Dedifferentiated amniotic fluid mesenchymal stem cell (primary cell): ENCODE measurements around the gene RRP15.
"Not testable (repeated sequence)": the region's sequence is repeated elsewhere in the genome, so short reads cannot be mapped to it uniquely, and the experiment has no call there.

Source experiments
- DNase-seq: peaks from one replicate; pipeline ENCODE4 v3.0.0-alpha.2; 2016; ENCODE audit errors: extremely low spot score

The RRP15 gene

DNA sequence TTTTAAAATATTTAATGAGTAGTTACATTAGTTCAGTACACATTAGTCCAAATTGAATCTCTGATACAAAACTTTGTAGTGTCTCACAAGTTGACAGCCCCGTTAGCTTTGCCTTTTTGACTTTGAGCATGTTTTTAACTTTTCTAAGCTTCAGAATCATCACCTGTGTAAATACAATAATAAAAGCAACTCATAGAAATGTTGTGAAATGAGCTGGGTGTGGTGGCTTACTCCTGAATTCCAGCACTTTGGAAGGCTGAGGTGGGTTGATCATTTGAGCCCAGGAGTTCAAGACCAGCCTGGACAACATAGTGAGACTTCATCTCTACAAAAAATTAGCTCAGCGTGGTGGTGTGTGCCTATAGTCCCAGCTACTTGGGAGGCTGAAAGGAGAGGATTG, 11.1 kb downstream of the RRP15 start:
- DNase-seq, result no peak

DNA sequence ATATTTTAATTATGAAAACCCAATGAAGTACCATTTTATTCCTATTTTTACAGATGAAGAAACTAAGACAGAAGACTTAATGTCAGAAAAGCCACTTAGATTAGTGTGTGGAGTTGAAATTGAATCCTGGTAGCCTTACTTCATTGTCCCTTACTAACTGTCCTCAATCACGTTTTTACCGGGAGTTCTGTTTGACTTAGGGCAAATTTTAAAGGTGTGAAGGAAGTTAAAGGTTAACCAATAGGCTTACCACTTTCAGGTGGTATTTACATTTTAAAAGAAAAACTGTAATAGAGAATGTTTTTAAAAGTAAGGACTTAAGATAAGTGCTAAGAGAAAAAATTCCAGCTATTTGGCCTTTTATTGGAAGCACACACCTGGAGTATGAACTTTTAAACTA, 12.4 kb downstream of the RRP15 start:
- no peak for DNase-seq

DNA sequence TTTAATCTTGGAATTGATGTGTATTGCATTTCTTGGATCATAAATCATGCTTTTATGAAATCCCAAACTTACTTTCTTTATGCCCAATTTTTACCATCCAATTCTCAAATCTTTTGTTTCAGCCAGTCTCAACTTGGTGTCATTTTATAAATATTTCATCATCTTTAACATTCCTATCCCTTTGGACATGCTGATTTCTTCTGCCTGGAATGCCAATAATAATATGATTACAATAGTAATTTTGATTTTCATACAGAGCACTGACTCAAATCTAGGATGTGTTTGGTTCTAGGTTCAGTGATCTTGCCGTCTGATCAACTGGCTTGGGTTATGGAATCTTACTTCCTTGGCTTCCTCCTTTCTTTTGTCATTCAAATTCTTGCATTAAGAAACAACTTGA, 12.8 kb downstream of the RRP15 start:
- peak; percentile 34 for DNase-seq

DNA sequence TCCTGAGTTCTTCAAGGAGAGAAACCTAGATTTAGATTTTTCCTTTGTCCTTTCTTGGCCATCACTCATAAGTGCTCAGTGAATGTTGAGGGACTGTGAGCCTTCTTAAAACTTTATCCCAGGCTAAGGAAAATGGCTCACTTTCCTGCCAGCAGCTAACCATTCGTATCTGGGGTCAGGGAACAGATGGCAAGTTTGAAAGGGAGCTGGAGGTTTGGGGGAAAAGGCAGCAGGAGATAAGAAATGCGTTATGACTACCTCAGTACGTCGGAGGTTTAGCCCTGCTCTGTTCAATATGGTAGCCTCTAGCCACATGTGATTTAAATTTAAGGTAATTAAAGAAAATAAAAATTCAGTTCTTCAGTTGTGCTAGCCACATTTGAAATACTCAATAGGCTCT, 13.3 kb downstream of the RRP15 start:
- DNase-seq, result no peak

DNA sequence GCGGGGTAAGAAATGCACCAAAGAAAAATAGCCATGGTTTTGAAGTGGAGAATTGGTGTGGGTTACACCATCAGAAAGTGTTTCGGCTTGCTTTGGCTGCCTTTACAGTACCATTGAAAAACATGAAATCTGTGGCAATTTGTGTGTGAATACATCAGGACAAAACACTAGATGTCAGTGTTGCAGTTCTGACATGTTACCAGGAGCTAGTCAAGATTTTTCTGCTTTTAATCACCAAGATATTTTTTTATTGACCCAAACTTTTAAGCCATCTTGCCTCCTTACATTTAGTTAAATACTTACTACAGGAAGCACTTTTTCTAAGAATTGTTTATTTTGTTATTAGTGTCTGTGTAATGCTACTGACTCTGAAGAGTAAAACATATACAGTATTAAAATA, 14.3 kb downstream of the RRP15 start:
- DNase-seq, result peak; percentile 75

DNA sequence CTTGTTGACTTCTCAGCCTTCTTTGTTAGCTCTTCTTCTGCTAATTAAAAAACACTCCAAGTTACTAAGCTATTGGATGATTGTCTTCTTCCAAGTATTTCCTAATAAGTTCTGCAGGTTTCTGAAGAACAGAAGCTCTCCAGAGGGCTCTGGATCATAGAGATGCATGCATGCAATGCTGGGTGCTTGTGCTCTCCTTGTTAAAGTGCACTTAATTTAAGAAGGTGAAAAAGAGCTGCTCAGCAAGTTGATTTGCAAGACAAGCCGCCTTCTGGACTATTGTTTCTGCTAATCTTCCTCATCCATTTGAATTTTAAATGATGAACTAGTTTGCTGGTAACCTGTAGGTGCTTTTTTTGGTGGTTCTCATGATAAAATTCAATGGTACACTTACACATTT, 16.1 kb downstream of the RRP15 start:
- DNase-seq, result no peak

DNA sequence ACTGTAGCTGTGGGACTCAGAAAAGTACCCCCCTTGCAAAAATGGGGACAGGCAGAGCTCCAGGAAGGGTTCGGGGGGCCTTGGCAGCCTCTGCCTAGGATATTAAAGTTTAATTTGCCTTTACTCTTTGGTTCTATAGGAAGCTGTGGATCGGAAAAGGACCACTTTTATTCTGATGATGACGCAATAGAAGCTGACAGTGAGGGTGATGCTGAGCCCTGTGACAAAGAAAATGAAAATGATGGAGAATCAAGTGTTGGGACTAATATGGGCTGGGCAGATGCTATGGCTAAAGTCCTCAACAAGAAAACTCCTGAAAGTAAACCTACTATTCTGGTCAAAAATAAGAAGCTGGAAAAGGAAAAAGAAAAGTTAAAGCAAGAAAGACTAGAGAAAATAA, 17.1 kb downstream of the RRP15 start:
- DNase-seq, result no peak

DNA sequence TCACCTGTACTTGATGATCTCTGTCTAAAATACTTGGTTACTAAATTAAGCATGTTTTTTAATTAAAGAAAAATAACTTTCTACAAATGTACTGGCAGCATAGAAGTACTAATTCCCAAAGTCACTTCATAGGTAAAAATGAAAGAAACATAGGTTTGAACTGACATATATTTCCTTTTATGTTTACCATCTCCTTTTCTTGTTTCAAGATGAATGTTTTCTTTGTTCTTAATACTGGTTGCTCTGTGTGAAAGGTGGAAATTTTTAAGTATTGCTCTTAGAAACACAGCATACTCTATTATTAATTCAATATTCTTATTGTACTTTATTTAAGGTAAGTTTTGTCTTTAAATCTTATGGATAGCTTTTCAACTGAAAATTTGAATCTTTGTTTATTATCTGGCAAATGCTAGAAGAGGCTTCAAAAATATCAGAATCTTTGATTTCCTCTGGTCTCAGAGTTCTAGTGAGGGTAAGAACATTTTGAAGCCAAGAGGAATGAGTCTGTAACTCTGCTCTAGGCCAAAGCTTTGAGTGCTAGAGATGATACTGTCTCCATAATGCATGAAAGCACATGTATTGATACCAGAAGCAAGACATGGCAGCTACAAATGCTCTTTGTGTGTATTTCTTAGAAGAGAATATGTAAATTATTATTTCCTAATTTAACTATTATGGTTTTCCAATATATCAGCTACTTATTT, 18.2 kb downstream of the RRP15 start:
- no peak for DNase-seq

DNA sequence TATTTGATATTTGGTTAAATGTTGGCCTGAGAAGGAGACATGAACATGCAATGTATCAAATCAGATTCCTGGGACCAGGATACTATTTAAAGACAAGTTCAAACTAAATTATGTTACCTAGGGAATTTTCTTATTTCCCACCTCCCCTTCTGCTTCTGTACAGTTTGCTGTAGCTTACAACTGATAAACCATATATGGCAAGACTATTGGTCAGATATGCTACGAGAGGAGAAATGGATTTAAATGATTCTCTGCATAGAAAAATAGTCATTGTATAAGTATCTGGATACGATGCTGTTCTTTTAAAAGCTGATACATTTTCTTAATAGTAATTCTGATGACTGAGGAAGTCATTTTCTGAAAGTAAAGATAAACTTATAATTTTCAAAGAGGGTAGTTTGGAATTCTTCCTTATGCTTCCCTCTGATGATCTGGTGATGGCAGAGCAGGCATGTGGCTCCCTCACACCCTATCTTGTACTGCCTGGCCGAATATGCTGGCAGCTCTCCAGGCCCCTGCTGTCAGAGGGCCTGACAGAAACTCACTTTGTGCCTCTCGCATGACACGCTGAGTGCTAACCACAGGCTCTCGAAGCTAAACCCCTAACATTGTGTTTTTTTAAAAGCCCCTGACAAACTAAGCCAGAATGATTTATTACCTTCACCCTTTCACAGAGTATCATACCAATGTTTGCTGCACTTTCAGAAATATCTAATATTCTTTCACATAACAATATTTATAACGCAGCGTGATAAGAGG, 19.4 kb downstream of the RRP15 start:
- no peak for DNase-seq

DNA sequence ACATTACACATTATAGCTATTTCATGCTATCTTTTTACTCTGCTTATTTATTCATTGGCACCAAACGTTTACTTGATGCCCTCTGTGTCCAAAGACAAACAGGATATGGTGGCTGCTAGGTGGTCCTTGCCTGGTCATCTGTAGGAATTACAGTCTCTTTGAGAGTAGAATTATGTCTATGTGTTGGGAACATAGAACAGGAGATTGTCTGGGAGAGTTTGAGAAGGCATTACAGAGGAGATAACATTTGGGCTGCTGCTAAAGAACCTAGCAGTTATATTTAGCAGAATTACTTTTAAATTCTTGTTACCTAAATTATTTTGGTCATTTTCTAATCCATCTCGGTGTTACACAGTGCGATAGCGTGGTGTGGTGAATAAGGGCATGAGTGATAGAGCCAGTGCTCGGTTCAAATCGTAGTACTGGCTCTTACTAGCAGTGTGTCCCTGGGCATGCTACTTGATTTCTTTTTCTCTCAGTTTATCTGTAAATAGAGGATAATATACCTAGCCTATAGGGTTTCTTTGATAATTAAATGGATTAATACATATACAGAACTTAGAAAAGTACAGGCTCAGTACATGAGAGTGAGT, 20.5 kb downstream of the RRP15 start:
- DNase-seq, result no peak

DNA sequence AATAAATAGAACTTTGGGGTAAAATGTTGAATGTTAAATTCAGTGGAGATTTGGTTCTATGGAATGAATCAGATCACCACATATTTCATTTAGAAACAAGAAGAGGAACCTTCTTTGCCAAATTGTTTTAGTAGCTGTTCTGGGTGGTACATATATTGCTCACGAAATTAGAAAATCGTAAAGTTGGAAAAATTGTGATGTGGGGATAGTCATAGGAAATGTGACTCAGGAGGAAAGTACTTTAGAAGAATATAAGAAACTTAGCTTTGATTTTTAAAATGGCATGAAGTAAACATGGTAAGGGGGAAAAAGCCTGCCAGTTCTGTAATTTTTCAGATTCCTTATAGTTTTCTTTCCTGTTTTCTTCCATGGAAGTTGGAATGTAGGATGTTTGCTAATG, 27.4 kb downstream of the RRP15 start:
- DNase-seq, result no peak

DNA sequence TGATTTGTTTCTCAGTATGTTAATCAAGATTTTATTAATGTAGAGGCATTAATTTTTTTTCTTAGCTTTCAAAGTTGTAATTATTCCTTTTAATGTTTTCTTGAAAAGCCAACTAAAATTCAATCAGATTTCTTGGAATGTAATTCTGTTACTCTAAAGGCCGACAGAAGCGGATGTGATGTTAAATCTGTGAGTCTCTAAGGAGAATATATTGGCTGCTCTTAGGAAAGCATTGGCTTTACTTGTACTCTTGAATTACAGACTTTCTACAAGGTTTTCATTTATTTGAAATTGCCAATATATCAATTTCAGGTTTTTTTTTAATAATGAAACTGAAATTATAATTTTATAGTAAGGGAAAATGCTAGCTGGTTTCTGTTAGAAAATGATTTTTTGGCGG, 29.2 kb downstream of the RRP15 start:
- no peak for DNase-seq

DNA sequence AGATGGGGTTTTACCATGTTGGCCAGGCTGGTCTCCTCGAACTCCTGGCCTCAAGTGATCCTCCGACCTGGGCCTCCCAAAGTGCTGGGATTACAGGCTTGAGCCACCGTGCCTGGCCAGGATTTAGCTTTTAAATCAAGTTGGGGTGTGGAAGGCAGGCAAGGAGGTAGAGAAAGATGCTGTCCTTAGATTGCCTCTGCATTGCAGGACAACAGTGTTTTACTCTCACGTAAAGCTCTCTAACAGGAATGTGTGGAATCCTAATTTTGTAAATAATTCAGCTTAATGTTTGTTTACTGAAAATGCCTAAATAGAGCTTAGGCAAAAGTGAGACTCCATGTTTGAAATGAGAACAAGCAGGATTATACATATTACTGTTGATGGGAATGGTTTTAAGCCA, 30.5 kb downstream of the RRP15 start:
- no peak for DNase-seq

DNA sequence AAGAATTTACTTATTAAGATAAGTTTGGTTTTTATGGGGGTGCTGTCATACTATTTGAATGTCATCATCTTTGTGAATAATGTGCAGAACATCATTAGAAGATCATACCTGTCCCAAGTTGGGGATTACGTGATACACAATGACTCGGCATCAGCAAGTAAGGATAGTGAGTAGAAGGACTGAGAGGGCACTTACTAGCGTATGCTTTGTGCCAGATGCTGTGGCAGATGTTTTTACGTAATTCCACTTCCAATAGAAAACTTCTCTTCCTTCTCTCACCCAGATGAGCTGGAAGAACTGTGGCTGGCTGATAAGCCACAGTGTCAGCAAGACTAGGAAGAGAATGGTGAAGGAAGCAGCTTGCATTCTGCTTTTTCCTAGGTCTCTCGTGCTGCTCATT, 32.0 kb downstream of the RRP15 start:
- DNase-seq, result no peak

DNA sequence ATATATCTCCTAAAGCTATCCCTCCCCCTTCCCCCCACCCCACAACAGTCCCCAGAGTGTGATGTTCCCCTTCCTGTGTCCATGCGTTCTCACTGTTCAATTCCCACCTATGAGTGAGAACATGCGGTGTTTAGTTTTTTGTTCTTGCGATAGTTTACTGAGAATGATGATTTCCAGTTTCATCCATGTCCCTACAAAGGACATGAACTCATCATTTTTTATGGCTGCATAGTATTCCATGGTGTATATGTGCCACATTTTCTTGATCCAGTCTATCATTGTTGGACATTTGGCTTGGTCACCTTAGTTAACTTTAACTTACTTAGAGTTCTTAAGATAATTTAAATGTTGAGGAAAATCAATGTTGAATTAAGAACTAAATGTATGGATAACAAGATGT, 35.1 kb downstream of the RRP15 start:
- not testable (repeated sequence) for DNase-seq

DNA sequence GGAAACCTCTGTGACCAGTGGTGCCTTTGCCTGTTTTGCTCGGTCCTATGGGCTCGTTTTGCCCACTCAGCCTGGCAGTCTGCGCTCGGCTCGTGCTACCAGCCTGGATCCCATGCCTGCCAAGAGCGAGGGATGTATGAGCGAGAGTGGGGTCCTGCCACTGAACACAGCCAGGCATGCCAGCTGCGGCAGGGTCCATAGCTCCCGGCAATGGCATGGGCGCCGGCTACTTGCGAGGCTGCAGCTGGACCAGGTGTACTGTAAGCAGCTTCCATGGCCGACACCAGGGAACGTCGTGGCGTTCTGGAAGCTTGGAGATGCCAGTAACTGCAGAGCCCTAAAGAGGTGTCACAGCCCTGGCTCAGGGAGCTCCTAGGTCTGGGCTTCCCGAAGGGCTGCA, 37.7 kb downstream of the RRP15 start:
- DNase-seq, result no peak

DNA sequence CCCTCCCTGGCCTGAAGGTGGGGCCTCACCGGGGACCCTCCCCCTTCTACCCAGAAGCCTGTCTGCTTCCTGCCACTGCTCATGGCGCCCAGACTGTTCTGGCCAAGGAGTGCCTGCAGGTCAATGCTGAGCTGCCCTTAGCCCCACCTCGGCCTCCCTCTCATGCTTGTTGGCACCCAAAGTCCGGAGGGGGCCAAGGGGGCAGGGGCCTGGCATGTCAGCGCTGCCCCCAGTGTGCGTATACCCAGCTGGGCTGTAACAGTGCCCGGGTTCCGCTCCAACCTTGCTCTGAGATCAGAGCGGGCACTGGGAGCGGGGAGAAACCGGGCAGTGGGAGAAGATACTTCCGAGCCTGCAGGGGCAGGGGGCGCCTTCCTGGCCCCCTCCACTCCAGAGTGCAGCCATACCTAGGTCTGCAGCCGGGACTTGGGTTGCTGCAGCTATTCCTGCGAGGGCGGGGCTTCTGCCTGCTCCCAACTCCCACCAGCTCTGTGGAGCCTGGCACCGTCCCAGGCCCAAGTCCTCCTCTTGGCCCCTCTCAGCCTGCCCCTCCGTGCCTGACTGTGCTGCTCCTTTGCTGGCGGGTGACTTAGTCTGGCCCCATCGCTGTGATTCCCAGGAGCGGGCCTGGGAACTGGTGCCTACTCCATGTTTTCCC, 38.6 kb downstream of the RRP15 start:
- no peak for DNase-seq

DNA sequence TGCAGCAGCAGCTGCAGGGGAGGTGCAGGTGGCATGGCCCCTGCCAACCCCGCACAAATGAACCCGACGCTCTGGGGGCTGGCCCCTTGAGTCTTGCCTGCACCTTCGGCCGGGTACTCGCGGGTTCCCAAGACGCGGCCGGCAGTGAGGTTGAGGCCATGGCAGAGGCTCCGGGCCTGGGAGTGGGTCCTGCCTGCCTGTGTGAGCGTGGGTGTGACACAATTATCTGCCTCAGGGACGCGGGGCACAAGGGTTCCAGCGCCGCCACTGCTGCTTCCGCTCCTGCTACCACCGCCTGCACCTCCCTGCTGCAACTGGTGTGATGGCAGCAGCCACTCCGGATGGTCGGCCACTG, 39.1 kb downstream of the RRP15 start:
- no peak for DNase-seq

DNA sequence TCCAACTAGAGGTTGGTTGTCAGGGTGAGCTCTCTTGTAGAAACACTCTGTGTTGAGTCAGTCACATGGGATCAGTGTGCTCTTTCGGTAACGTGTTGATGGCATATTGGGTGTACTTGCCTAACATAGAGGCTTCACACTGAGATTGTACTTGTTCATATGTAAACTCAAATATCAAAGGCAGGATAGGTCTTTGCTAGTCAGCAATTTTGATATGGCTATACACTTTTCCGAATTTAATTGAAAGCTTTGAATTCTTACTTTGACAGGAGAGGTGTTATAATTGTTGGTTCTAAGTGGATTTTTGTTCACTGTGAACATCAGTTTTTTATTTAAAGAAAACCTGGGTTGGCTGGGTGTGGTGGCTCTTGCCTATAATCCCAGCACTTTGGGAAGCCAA, 43.7 kb downstream of the RRP15 start:
- no peak for DNase-seq

DNA sequence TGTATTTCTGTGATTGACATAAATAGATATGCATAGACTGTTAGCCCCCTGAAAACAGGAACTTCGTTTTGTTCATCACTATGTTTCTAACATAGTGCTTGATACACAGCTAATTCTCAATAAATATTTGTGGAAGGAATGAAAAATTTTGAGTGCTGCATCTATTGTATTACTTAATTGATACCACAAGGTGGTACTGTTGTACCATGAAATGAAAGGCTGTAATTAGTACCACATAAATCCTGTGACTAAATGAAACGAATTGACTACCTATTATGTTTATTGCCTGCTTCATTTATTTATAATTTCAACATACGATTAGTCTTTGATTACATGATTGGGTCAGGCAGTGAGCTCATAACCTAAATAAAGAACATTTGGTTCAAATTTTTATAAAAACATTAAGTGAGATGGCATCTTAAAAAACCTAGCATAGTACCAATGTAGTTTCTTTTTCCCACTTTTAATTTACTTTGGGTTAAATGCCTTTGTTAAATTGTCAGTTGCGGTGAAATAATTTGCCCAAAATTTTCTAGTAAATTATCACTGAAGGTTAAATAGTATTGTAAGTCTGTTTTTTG, 45.0 kb downstream of the RRP15 start:
- peak; percentile 42 for DNase-seq

DNA sequence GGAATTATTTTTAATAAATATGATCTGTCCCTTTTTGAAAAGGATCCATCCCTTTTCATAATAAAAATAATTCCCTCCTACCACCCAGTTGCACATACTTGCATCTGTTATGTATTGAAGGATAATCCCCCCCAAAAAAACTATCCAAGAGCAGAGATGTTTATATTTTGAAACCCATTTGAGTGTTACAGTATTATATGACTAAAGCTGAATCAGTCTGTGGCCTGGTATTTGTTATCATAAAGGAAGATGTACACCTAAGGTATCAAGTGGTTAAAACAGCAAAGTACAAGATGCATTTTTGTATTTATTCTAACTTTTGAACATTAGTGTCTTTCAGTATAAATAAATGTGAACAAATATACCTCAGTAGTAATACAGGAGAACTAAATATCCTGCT, 47.3 kb downstream of the RRP15 start:
- DNase-seq, result no peak

DNA sequence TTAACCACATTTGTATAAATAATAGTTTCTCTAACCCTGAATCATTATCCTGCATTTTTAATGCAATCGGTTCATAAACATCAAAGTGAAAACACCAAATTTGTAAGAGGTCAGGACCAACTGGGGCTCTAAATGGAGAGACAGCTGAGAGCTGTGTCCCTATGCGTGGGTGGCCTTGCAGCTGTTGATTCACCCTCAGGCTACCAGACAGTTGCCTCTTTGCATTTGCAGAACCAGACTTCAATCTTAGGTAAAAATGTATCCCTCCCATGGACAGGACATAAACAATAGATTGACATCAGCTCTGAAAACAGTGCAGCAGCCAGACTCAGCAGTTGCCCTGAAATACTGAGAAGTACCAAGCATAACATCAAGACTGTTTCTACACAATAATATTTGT, 51.2 kb downstream of the RRP15 start:
- no peak for DNase-seq
